GM12891 (cell line): Measurements from ENCODE around the gene PNLDC1.

Experiments used
- PAX5 ChIP-seq: IDR thresholded peaks from 2 replicates; pipeline ENCODE4 v1.6.1; 2011; ENCODE audit warnings: low read length, moderate library complexity, mild to moderate bottlenecking; ENCODE audit not compliant: insufficient read depth, severe bottlenecking
- POLR2A ChIP-seq: IDR thresholded peaks from 2 replicates; pipeline ENCODE4 v1.6.1; 2011; ENCODE audit warnings: low read depth, low read length, control low read depth
- POLR2AphosphoS5 ChIP-seq: IDR thresholded peaks from 2 replicates; pipeline ENCODE4 v1.6.1; 2011; ENCODE audit warnings: low read depth, low read length, control low read depth
- POU2F2 ChIP-seq: IDR thresholded peaks from 2 replicates; pipeline ENCODE4 v1.6.1; 2011; ENCODE audit warnings: low read depth, mild to moderate bottlenecking, control low read depth, low read length, moderate library complexity
- SPI1 ChIP-seq: IDR thresholded peaks from 2 replicates; pipeline ENCODE4 v1.6.1; 2011; ENCODE audit warnings: low read depth, low read length, control low read depth
- TAF1 ChIP-seq: IDR thresholded peaks from 2 replicates; pipeline ENCODE4 v1.6.1; 2011; ENCODE audit warnings: low read depth, low read length, control low read depth

DNA sequence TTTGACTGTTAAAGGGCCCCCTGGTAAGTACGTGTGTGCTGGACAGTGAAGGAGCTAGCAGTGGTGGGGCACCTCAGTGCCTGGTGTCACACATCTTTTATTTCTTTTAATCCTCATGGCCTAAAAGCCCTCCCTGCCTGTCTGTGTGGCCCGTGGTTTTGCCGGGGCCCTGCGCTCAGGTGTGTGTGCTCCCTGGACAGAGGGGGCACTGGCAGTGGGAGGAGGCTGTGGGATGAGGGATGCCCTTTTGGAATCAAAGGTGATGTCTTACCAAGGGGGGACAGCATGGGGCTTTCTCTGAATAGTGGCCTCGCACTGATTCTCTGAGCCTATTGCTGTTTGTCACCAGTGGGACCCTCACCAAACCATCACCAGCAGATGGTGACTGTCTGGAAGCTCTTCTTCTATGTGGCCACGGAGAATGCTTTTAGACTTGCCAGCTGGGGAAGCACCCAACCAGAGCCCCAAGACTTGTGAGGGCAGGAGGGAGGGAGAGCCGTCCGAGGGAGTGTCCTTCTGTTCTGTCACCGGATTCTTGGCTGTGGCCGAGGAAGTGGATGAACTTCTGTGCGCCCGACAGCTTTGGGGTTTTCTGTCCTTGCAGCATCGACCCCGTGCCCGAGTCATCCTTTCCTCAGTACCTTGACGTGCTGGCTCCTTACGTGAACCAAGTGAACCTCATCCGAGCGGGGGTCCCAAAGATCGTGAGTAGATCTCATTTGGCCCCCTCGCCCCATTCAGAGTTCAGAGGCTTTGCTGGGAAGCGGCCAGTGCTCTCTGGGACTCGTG is 18.1 kb downstream of the PNLDC1 start:
- TF ChIP-seq TAF1 (no peak), POLR2AphosphoS5 (no peak), POLR2A (no peak), PAX5 (no peak), SPI1 (no peak), POU2F2 (no peak)
